Esophagus (tissue), 2 donors: ENCODE data around the gene IFT81. TPM values are rescaled to one million over a fixed set of nuclear protein-coding genes. Genes with fewer than 3 reads are reported as not detected.

Source experiments
- H3K27ac ChIP-seq, 2 donors: one replicate each; pipeline ENCODE4 v1.5.1; 2013; ENCODE audit warnings: low read depth in 2 of 2, mild to moderate bottlenecking in 2 of 2, inconsistent platforms in 1 of 2, low read length in 1 of 2, moderate library complexity in 1 of 2
- H3K27me3 ChIP-seq, 2 donors: one replicate each; pipeline ENCODE4 v1.6.1; 2013; ENCODE audit warnings: low read length in 2 of 2, control low read depth in 1 of 2, mild to moderate bottlenecking in 1 of 2; ENCODE audit not compliant: insufficient read depth in 2 of 2, control insufficient read depth in 1 of 2
- H3K36me3 ChIP-seq, 2 donors: one replicate each; pipeline ENCODE4 v1.6.1; 2013; ENCODE audit warnings: low read length in 1 of 2; ENCODE audit not compliant: control insufficient read depth in 2 of 2, insufficient read depth in 2 of 2
- H3K4me1 ChIP-seq, 2 donors: one replicate each; pipeline ENCODE4 v1.6.1; 2013; ENCODE audit warnings: low read length in 1 of 2; ENCODE audit not compliant: control insufficient read depth in 2 of 2, insufficient read depth in 2 of 2
- H3K4me3 ChIP-seq, 2 donors: one replicate each; pipeline ENCODE4 v1.5.1; 2013; ENCODE audit warnings: low read length in 2 of 2, mild to moderate bottlenecking in 2 of 2, low read depth in 1 of 2, moderate library complexity in 1 of 2
- H3K9me3 ChIP-seq, 2 donors: one replicate each; pipeline ENCODE4 v1.6.1; 2013; ENCODE audit warnings: mild to moderate bottlenecking in 2 of 2, low read depth in 1 of 2, low read length in 1 of 2, moderate library complexity in 1 of 2; ENCODE audit not compliant: control insufficient read depth in 2 of 2, insufficient read depth in 1 of 2
- WGBS, 2 donors: extraction: QIAGEN DNeasy Blood & Tissue Kit; methylation state at CpG; one replicate each; pipeline ENCODE4 v1.1.7; 2013; 5-methylcytosine and 5-hydroxymethylcytosine counted together
- polyA plus RNA-seq, 2 donors: library from polyadenylated mRNA; stranded (reverse); fragments of 200-250 nt; gene quantifications; one replicate each; pipeline ENCODE4 v1.2.3, GENCODE V29; 2013
- donor health status: healthy with polysubstance abuse.
- donor health status: Bipolar disorder and iron deficiency.

IFT81 gene
- polyA plus RNA-seq, 2 donors = 1.9 to 3.5 TPM

DNA sequence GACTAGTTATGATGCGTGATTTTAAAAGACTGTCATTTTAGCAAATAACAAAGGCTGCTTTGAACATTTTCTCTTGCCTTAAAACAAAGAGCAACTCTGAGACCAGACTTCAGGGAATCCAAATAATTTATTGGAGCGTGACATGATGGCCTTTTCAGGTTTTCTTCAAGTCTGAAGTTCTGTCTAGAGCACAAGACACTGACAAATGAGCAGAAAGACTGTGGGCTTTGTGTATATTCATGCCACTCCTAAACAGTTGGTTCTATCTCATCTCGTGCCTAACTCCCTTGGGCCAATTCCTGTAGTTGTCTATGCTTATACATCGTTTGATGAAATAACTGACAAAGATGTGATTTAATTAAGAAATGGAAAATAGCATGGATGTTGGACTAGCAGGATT lies 47.5 kb downstream of the IFT81 start:
- H3K4me3 ChIP-seq = no peak overlapping the region
- no peaks in the 10 kb centered on the region for H3K36me3 ChIP-seq
- no peaks in the 10 kb centered on the region for H3K4me1 ChIP-seq
- no peaks in the 10 kb centered on the region for H3K9me3 ChIP-seq
- no peak overlapping the region for H3K27ac ChIP-seq
- no peaks in the 10 kb centered on the region for H3K27me3 ChIP-seq
- 75 to 76% methylated on average over 4 of the region's 4 CpGs for WGBS, 2 donors

DNA sequence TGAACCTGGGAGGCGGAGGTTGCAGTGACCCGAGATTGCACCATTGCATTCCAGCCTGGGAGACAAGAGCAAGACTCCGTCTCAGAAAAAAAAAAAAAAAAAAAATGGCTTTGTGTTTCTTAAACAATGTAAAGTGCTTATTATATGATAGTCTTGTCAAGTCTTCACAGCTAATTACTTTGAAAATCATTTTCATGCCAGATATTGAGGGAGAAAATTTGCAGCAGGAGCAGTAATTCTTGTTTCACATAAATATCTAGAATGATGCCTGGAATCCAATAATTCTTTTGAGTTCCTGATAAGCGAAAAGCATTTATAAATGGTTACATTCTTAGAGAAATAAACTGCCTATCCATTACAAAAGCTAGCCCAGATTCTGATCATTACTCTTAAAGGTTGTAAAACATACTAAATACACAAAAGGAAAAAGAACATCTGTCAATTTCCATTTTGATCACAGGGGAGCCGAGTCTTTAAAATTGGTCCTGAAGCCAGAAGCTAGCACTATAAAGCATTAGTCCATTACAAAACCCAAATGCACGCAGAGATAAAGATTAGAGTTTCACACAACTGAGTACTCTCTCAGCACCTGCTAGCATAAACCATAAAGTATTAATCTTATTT lies 50.3 kb downstream of the IFT81 start:
- Histone ChIP-seq H3K4me1 (no peaks in the 10 kb centered on the region), H3K36me3 (no peaks in the 10 kb centered on the region), H3K9me3 (no peaks in the 10 kb centered on the region), H3K4me3 (no peak overlapping the region), H3K27ac (no peak overlapping the region), H3K27me3 (no peaks in the 10 kb centered on the region)
- WGBS, 2 donors = 75 to 84% methylated on average over 6 of the region's 6 CpGs

DNA sequence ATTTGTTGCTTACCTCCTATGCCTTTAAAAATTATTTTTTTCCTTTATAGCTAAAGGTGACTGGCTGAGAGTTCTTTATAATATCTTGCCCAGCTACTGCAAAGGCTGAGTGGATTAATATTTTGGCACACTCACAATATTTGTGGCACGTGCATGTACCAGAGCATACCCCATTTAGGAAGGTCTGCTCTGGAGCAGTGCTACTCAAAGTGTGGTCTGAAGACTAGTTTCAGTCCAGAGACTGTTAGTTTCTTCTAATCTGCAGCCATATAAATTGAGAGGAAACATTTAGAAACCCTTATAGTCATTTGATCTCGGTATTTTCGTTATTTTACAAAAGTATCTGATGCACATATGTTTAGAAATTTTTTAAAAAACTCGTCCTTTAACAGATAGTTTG lies 51.0 kb downstream of the IFT81 start:
- H3K4me3 ChIP-seq = no peak overlapping the region
- no peaks in the 10 kb centered on the region for H3K36me3 ChIP-seq
- no peak overlapping the region for H3K27ac ChIP-seq
- no peaks in the 10 kb centered on the region for H3K9me3 ChIP-seq
- WGBS, 2 donors = 82 to 86% methylated on average over 4 of the region's 4 CpGs
- no peaks in the 10 kb centered on the region for H3K27me3 ChIP-seq
- no peaks in the 10 kb centered on the region for H3K4me1 ChIP-seq

DNA sequence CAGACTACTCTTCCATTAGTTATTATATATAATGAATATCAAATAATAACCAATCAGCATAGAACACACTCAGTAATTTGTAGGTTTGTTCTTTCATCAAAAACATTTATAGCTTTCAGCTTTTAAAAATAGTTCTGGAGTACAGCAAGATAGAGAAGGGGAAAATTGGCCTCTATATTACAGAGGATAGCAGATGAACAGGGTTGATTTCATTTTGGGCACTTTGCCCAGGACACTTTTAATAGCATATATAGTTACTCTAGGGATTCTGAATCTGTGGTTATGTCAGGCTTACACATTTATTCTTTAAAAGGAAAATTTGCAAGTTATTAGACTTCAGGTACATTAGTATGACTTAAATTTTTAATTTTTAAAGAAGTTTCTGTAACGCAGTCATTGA lies 52.6 kb downstream of the IFT81 start:
- Histone ChIP-seq H3K4me1 (no peaks in the 10 kb centered on the region), H3K4me3 (no peak overlapping the region), H3K9me3 (no peaks in the 10 kb centered on the region), H3K36me3 (no peaks in the 10 kb centered on the region), H3K27me3 (no peaks in the 10 kb centered on the region), H3K27ac (no peak overlapping the region)
- WGBS, 2 donors = 84 to 95% methylated on average over 1 of the region's 1 CpG

DNA sequence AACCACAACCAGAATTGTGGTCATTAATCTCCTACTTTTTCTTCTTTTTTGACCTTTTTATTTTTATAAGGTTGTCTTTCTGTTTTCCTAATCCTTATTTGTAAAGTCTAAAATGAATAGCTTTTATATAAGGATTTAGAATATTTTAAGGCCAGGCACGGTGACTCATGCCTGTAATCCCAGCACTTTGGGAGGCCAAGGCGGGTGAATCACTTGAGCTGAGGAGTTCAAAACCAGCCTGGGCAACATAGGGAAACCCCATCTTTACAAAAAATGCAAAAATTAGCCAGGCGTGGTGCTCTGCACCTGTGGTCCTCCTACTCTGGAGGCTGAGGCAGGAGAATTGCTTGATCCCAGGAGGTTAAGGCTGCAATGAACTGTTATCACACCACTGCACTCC lies 55.1 kb downstream of the IFT81 start:
- H3K27me3 ChIP-seq = no peaks in the 10 kb centered on the region
- H3K36me3 ChIP-seq = no peaks in the 10 kb centered on the region
- peak overlapping the region in 1 of 2 donors; percentile 24 for H3K27ac ChIP-seq
- no peaks in the 10 kb centered on the region for H3K4me1 ChIP-seq
- H3K9me3 ChIP-seq = no peaks in the 10 kb centered on the region
- no peak overlapping the region for H3K4me3 ChIP-seq
- 36 to 69% methylated on average over 3 of the region's 3 CpGs for WGBS, 2 donors

DNA sequence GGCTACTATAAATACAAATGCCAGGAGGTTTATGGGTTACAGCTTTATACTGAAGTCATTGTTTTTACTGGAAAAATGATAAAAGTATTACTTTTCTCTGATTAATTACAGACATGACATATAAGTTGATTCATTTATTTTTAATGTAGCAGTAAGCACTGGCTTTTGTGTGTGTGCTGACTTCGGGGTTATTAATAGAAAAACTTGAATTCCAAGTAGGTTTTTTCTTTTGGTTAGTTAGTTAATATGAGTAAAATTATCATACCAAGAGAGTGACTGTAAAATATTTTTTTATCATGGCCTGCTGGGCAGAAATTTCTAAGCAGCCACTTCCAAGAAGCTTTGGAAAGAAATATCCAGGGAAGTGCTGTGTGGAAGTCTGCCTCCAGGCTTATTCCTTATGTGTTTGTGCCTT lies 56.4 kb downstream of the IFT81 start:
- Histone ChIP-seq H3K9me3 (no peaks in the 10 kb centered on the region), H3K27ac (peak overlapping the region in 1 of 2 donors; percentile 41), H3K4me3 (no peak overlapping the region), H3K36me3 (no peaks in the 10 kb centered on the region), H3K27me3 (no peaks in the 10 kb centered on the region), H3K4me1 (no peaks in the 10 kb centered on the region)
- WGBS, 2 donors = 42 to 50% methylated on average over 1 of the region's 1 CpG

DNA sequence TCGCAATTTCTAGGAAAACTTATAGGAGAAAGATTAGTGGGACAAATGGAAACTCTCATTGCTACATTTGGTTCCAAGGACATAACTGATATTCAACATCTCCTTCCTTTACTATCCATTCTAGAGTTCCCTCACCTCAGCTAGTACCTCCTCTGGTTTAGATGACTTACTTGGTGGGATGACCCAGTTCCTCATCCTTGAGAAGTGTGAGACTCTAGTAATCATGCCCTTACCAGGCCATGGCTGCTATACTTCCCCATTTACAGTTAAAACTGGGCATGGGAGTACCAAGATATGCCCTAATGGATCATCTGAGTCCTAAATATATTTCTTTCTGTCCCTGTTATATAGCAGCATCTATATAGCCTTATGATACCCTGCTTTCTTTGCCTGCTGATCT lies 58.1 kb downstream of the IFT81 start:
- Histone ChIP-seq H3K4me3 (no peak overlapping the region), H3K9me3 (peaks cover 0 to 3% of the 10 kb centered on the region in 2 donors), H3K36me3 (no peaks in the 10 kb centered on the region), H3K27me3 (no peaks in the 10 kb centered on the region), H3K4me1 (no peaks in the 10 kb centered on the region), H3K27ac (no peak overlapping the region)
- WGBS, 2 donors = 94 to 95% methylated on average over 1 of the region's 1 CpG

DNA sequence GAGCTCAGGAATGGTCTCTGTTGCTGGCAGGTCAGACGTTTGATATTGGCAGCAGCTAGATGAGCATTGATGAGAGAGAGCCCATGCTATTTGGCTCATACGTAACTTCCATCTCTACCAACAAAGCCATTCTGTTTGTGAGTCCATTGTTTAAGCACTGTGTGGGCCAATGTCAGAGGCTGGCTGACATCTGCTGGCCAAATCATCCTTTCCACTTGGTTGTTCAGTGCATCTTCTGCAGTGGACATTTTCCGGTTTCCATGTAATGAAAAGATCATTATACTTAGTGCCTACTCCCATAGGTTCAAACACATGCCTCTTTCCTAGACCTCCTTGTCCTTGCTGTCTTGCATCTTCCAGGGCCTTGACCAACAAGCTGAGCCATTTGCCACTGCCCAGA lies 59.2 kb downstream of the IFT81 start:
- Histone ChIP-seq H3K4me1 (no peaks in the 10 kb centered on the region), H3K27me3 (no peaks in the 10 kb centered on the region), H3K36me3 (no peaks in the 10 kb centered on the region), H3K9me3 (peaks cover 0 to 3% of the 10 kb centered on the region in 2 donors), H3K27ac (no peak overlapping the region), H3K4me3 (no peak overlapping the region)
- 90 to 92% methylated on average over 3 of the region's 3 CpGs for WGBS, 2 donors

DNA sequence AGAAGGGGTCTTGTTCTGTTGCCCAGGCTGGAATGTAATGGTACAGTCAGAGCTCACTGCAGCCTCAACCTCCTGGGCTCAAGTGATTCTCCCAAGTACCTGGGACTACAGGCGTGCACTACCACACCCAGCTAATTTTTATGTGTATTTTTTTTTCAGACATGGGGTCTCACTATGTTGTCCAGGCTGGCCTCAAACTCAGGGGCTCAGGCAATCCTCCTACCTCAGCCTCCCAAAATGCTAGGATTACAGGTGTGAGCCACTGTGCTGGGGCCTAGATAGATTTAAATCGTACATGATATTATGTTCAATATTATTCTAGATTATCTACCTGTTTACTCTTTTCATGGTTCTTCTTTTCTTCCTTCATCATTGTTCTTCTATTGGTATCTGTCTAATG lies 61.5 kb downstream of the IFT81 start:
- no peak overlapping the region for H3K27ac ChIP-seq
- peaks cover 0 to 3% of the 10 kb centered on the region in 2 donors for H3K9me3 ChIP-seq
- H3K27me3 ChIP-seq = no peaks in the 10 kb centered on the region
- no peaks in the 10 kb centered on the region for H3K4me1 ChIP-seq
- no peak overlapping the region for H3K4me3 ChIP-seq
- WGBS, 2 donors = 95 to 99% methylated on average over 2 of the region's 2 CpGs
- H3K36me3 ChIP-seq = no peaks in the 10 kb centered on the region

DNA sequence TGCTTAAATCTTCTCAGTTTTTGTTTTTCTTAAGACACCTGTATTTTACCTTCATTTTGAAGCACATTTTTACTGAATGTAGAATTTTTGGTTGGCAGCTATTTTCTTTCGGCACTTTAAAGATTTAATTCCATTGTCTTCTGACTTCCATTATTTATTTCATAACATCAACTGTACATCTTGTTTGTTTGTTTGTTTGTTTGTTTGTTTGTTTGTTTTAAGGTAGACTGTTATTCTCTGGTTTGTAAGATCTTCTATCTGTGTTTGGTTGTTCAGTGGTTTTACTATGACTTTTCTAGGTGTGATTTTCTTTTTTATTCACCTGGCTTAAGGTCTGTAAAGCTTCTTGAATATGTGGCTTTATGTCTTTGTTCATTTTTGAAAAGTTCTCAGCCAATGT lies 61.9 kb downstream of the IFT81 start:
- H3K27ac ChIP-seq = no peak overlapping the region
- H3K9me3 ChIP-seq = peaks cover 0 to 3% of the 10 kb centered on the region in 2 donors
- H3K4me1 ChIP-seq = no peaks in the 10 kb centered on the region
- H3K36me3 ChIP-seq = no peaks in the 10 kb centered on the region
- 95 to 97% methylated on average over 1 of the region's 1 CpG for WGBS, 2 donors
- no peaks in the 10 kb centered on the region for H3K27me3 ChIP-seq
- no peak overlapping the region for H3K4me3 ChIP-seq
